ENCODE results near the gene PDE4A. TPM values are rescaled to one million over a fixed set of nuclear protein-coding genes. Genes with fewer than 3 reads are reported as not detected.
"Not testable (repeated sequence)": the region's sequence is repeated elsewhere in the genome, so short reads cannot be mapped to it uniquely, and the experiment has no call there.

The PDE4A gene
- total RNA-seq, 4 donors from 2014 or later: 3.3 to 7.2 (median 5.1) TPM

GRCh38 chr19:10404888-10405820 lies 15.2 kb upstream of the PDE4A start:
- Histone ChIP-seq H3K4me1 (peaks cover 5 to 42% (median 27%) of the 10 kb centered on the region in 4 donors), H3K36me3 (no peaks in the 10 kb centered on the region), H3K27ac (peak overlapping the region in 2 of 4 donors; percentile 72 to 73), H3K27me3 (peaks cover 0 to 13% of the 10 kb centered on the region in 2 donors), H3K4me3 (peak overlapping the region; percentile 79 to 96 (median 84)), H3K9me3 (no peaks in the 10 kb centered on the region)
- TF ChIP-seq CTCF (IDR thresholded peaks at IDR 0.05) (no peak), POLR2A (IDR thresholded peaks at IDR 0.05) (no peak)
- DNase-seq: no peak

DNA sequence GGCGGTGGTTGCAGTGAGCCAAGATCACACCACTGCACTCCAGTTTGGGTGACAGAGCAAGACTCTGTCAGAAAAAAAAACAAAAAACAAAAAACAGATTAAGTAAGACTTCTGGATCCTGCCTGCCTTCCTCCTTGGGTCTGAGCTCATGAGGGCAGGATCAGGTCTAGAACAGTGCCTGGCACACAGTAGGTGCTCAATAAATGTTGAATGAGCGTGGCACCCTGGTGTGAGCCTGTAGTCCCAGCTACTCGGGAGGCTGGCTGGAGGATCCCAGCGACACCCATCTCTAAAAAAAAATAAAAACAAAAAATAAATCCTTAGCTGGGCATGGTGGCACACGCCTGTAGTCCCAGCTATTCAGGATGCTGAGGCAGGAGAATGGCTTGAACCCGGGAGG lies 14.1 kb upstream of the PDE4A start:
- Histone ChIP-seq H3K36me3 (no peaks in the 10 kb centered on the region), H3K27ac (no peak overlapping the region), H3K4me3 (no peak overlapping the region), H3K9me3 (no peaks in the 10 kb centered on the region), H3K4me1 (peaks cover 3 to 42% (median 25%) of the 10 kb centered on the region in 4 donors), H3K27me3 (peaks cover 0 to 13% of the 10 kb centered on the region in 2 donors)
- TF ChIP-seq POLR2A (IDR thresholded peaks at IDR 0.05) (no peak), CTCF (IDR thresholded peaks at IDR 0.05) (no peak)
- no peak for DNase-seq

DNA sequence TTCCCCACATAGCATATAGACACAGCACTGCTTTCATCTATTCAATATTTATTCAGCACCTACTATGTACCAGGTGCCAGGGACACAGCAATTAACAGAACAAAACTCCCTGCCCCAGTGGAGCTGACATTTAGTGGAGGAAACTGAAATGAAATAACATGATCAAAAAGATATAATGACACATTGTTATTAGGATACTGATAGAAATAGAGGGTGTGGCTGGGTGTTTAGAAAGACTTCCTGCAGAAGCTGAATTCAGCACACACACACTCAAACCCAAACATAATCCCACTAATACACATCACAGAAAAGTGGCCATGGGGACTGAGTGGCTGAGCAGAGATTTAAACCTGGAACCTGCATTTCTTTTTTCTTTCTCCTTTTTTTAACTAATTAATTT lies 13.2 kb upstream of the PDE4A start:
- Histone ChIP-seq H3K27ac (no peak overlapping the region), H3K4me3 (no peak overlapping the region), H3K27me3 (peaks cover 0 to 13% of the 10 kb centered on the region in 2 donors), H3K4me1 (peaks cover 3 to 49% (median 24%) of the 10 kb centered on the region in 4 donors), H3K36me3 (no peaks in the 10 kb centered on the region), H3K9me3 (no peaks in the 10 kb centered on the region)
- no peak for TF ChIP-seq CTCF (IDR thresholded peaks at IDR 0.05)
- no peak for TF ChIP-seq POLR2A (IDR thresholded peaks at IDR 0.05)
- DNase-seq: no peak

DNA sequence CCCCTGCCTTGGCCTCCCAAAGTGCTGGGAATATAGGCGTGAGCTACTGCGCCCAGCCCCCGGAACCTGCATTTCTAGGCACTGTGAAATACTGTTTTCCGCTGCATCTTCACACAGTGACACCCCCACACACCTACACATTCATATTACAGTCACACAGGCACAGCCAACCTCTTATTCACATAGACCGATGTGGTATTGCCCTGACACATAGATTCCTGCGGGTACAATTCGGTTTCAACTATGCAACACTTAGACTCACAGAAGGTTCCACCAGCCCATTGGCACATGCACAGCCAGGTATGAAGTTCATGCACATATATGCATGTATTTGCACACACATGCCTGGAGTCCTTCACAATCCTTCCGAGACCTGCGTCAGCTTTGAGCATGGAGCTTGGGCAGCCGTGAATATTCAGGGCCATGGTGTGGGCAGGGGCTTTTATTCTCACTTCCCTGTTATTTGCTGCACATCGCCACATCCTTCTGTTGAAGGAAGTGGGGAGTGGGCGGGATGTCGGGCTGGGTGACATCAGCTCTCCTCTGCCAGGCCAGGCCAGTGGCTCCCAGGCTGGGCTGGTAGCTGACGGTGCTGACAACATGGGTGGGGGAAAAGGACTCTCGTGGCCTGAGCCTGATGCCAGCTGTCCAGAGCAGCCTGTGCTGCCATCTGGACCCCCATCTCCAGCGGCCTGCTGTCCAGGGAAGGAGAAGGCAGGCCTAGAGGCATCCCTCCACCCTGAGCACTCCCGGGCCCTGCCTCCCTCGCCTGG lies 11.6 kb upstream of the PDE4A start:
- peak in 2 of 3 donors; percentile 91 for DNase-seq
- H3K9me3 ChIP-seq: no peaks in the 10 kb centered on the region
- H3K27me3 ChIP-seq: peaks cover 0 to 13% of the 10 kb centered on the region in 2 donors
- peaks cover 3 to 41% (median 19%) of the 10 kb centered on the region in 4 donors for H3K4me1 ChIP-seq
- peak overlapping the region; percentile 54 to 84 (median 74) for H3K27ac ChIP-seq
- no peak for TF ChIP-seq POLR2A (IDR thresholded peaks at IDR 0.05)
- TF ChIP-seq CTCF (IDR thresholded peaks at IDR 0.05): no peak
- no peaks in the 10 kb centered on the region for H3K36me3 ChIP-seq
- peak overlapping the region in 1 of 4 donors; percentile 9 for H3K4me3 ChIP-seq

DNA sequence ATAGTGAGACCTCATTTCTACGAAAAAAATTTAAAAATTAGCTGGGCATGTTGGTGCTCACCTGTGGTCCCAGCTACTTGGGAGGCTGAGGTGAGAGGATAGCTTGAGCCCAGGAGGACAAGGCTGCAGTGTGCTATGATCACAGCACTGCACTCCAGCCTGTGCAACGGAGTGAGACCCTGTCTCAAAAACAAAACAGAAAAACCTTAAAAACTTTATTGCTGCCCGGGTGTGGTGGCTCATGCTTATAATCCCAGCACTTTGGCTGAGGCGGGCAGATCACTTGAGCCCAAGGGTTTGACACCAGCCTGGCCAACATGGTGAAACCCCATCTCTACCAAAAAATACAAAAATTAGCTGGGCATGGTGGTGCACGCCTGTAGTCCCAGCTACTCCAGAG lies 9.1 kb upstream of the PDE4A start:
- H3K4me3 ChIP-seq, H3K27me3 ChIP-seq, H3K9me3 ChIP-seq, DNase-seq, H3K36me3 ChIP-seq: not testable (repeated sequence)
- Histone ChIP-seq H3K4me1 (peaks cover 0 to 27% (median 15%) of the 10 kb centered on the region in 4 donors), H3K27ac (peak overlapping the region in 1 of 4 donors; percentile 76)
